Esophagus squamous epithelium (tissue), 5 donors: ENCODE results near the gene ZNF385D. TPM values are rescaled to one million over a fixed set of nuclear protein-coding genes. Genes with fewer than 3 reads are reported as not detected.
A peak's percentile ranks its signal among the peaks of the same experiment; 100 is the strongest.

Source experiments
- DNase-seq: peaks from one replicate; lab custom pipeline; 2025; lab: John Stamatoyannopoulos, UW
- H3K27ac ChIP-seq, 4 donors: fragments of 200-600 bp; sonication (generic); one replicate each; pipeline ENCODE4 v1.5.1; 2016 to 2019; ENCODE audit warnings: mild to moderate bottlenecking in 1 of 4
- H3K27me3 ChIP-seq, 4 donors: fragments of 200-600 bp; sonication (generic); 1 replicate in 3 of 4; 2 replicates in 1 of 4; pipeline versions ENCODE4 v1.5.1 to v1.6.0; 2017 to 2021; ENCODE audit warnings: antibody characterized with exemption in 1 of 4
- H3K36me3 ChIP-seq, 3 donors: fragments of 200-600 bp; sonication (generic); one replicate each; pipeline ENCODE4 v1.5.1; 2016 to 2019
- H3K4me1 ChIP-seq, 3 donors: fragments of 200-600 bp; sonication (generic); one replicate each; pipeline ENCODE4 v1.5.1; 2017 to 2019
- H3K4me3 ChIP-seq, 4 donors: fragments of 200-600 bp; sonication (generic); 1 replicate in 3 of 4; 2 replicates in 1 of 4; pipeline ENCODE4 v1.5.1; 2016 to 2019; ENCODE audit warnings: mild to moderate bottlenecking in 2 of 4, moderate library complexity in 1 of 4
- H3K9me3 ChIP-seq, 3 donors: fragments of 200-600 bp; sonication (generic); one replicate each; pipeline ENCODE4 v1.5.1; 2016 to 2019
- POLR2A ChIP-seq, 4 donors: fragments of 450-650 bp; IDR thresholded peaks; one replicate each; pipeline ENCODE4 v1.6.1; 2017; ENCODE audit warnings: antibody characterized with exemption in 4 of 4, mild to moderate bottlenecking in 4 of 4, moderate library complexity in 3 of 4
- WGBS, 2 donors: methylation state at CpG; one replicate each; pipeline ENCODE4 v1.1.5; 2018; 5-methylcytosine and 5-hydroxymethylcytosine counted together
- intact Hi-C: fragments of 100-400 bp; cut with DNase I; formaldehyde crosslinking; loops from one replicate; pipeline ENCODE4 v1.15.0; 2022
- total RNA-seq, 4 donors: library from RNA; depleted of rRNA; stranded (reverse); fragments of >200 nt; gene quantifications; one replicate each; pipeline ENCODE4 v1.1.0, GENCODE V29; 2016
- TF ChIP-seq, protein P1 (sequence below), 6 experiments: fragments of 450-650 bp in 4 of 6; fragments of 200-600 bp in 2 of 6; sonication (generic) in 2 of 6; IDR thresholded peaks; one replicate each; pipeline ENCODE4 v1.5.1; 2016 to 2019; ENCODE audit warnings: antibody characterized with exemption in 6 of 6, mild to moderate bottlenecking in 4 of 6, moderate library complexity in 4 of 6
- donor health status: DM: yes; HTN: yes; CAD: no.

ZNF385D gene
- total RNA-seq, 4 donors from 2014 or later: 0.04 to 3.4 (median 0.50) TPM

DNA sequence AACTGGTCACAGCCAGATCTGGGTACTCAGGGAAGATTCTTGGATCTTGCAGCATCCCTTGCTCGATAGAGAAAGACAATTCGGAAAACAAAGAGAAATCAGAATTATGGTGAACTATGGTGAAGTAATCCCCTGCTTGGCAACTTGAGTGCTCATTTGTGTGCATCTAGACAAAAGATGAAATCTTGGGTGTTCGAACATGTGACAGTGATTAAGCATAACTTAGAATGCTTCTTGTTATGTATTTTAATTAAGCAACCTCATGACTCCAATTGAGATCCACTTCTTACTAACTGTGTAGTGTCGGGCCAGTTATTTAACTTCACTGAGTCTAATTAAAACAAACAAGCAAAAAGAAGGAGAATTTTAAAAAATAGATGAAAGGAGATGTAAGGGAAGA, 56.5 kb downstream of the ZNF385D start:
- H3K4me3 ChIP-seq: no peak overlapping the region
- intact Hi-C loops: no loop called here
- no peaks in the 10 kb centered on the region for H3K9me3 ChIP-seq
- H3K27ac ChIP-seq: no peak overlapping the region
- H3K27me3 ChIP-seq: no peaks in the 10 kb centered on the region
- H3K4me1 ChIP-seq: no peaks in the 10 kb centered on the region
- no peak for DNase-seq
- 73 to 75% methylated on average over 4 of the region's 4 CpGs for WGBS, 2 donors
- TF ChIP-seq, protein P1, sequence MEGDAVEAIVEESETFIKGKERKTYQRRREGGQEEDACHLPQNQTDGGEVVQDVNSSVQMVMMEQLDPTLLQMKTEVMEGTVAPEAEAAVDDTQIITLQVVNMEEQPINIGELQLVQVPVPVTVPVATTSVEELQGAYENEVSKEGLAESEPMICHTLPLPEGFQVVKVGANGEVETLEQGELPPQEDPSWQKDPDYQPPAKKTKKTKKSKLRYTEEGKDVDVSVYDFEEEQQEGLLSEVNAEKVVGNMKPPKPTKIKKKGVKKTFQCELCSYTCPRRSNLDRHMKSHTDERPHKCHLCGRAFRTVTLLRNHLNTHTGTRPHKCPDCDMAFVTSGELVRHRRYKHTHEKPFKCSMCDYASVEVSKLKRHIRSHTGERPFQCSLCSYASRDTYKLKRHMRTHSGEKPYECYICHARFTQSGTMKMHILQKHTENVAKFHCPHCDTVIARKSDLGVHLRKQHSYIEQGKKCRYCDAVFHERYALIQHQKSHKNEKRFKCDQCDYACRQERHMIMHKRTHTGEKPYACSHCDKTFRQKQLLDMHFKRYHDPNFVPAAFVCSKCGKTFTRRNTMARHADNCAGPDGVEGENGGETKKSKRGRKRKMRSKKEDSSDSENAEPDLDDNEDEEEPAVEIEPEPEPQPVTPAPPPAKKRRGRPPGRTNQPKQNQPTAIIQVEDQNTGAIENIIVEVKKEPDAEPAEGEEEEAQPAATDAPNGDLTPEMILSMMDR (IDR thresholded peaks at IDR 0.05): no peak
- no peaks in the 10 kb centered on the region for H3K36me3 ChIP-seq

GRCh38 chr3:21691036-21691435, 60.0 kb downstream of the ZNF385D start:
- intact Hi-C loops: no loop called here
- Histone ChIP-seq H3K4me3 (no peak overlapping the region), H3K27ac (no peak overlapping the region), H3K36me3 (no peaks in the 10 kb centered on the region), H3K27me3 (no peaks in the 10 kb centered on the region), H3K9me3 (no peaks in the 10 kb centered on the region), H3K4me1 (no peaks in the 10 kb centered on the region)
- WGBS, 2 donors: 73 to 81% methylated on average over 6 of the region's 6 CpGs
- no peak for TF ChIP-seq POLR2A (IDR thresholded peaks at IDR 0.05)
- TF ChIP-seq, protein P1 (IDR thresholded peaks at IDR 0.05): no peak
- DNase-seq: no peak

DNA sequence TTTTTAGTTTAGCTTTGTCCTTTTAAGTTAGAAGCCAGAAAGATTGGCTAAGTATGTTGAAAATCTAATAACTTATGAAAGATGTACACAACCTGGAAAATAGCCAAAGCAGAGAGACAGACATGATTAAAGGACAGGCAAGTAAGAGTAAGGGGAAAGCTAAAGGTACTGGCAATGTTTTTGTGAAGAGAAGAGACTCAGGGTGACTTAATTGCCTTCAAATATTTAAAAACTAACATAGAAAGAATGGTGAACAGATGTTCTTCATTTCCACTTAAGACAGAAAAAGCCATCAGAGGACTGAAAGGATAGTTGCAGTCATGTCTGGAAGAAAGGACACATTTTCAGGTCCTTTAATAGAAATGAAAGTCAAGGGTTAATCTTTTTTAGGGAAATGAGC, 68.8 kb downstream of the ZNF385D start:
- Histone ChIP-seq H3K4me1 (peaks cover 0 to 5% (median 3%) of the 10 kb centered on the region in 3 donors), H3K36me3 (no peaks in the 10 kb centered on the region), H3K9me3 (no peaks in the 10 kb centered on the region), H3K4me3 (no peak overlapping the region), H3K27me3 (no peaks in the 10 kb centered on the region), H3K27ac (peak overlapping the region in 1 of 4 donors; percentile 17)
- intact Hi-C loops: no loop called here
- DNase-seq: no peak
- TF ChIP-seq POLR2A (IDR thresholded peaks at IDR 0.05): no peak
- TF ChIP-seq, protein P1 (IDR thresholded peaks at IDR 0.05): no peak

DNA sequence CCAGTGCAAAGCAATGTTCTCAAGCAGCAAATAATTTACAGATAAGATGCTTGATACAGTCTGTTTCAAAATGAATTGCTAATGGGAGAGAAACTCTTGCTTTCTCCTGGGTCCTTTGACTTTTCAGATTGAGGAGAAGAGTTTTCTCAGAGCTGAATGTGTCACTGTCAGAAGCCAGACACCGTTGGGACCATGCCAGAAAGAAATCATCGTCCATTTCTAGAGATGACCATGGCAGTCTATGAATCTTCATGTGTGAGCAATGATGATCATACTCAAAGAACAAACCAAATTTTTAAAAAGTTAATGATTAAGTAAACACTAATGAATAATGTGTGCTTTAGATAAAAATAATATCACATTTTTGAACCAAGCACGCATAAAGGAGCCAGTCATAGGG, 77.6 kb downstream of the ZNF385D start:
- TF ChIP-seq, protein P1 (IDR thresholded peaks at IDR 0.05): no peak
- no peak for TF ChIP-seq POLR2A (IDR thresholded peaks at IDR 0.05)
- Histone ChIP-seq H3K27me3 (no peaks in the 10 kb centered on the region), H3K27ac (no peak overlapping the region), H3K4me3 (no peak overlapping the region), H3K9me3 (no peaks in the 10 kb centered on the region), H3K36me3 (no peaks in the 10 kb centered on the region), H3K4me1 (no peaks in the 10 kb centered on the region)
- WGBS, 2 donors: 45 to 48% methylated on average over 3 of the region's 3 CpGs
- no peak for DNase-seq
- intact Hi-C loops: no loop called here

- WGBS, 2 donors: 17 to 25% methylated on average over 1 of the region's 1 CpG
- TF ChIP-seq, protein P1 (IDR thresholded peaks at IDR 0.05): no peak
- TF ChIP-seq POLR2A (IDR thresholded peaks at IDR 0.05): no peak
- intact Hi-C loops: no loop called here
- H3K4me3 ChIP-seq: no peak overlapping the region
- H3K27ac ChIP-seq: peak overlapping the region in 1 of 4 donors; percentile 18
- DNase-seq: no peak
- no peaks in the 10 kb centered on the region for H3K4me1 ChIP-seq
- no peaks in the 10 kb centered on the region for H3K27me3 ChIP-seq
- H3K36me3 ChIP-seq: no peaks in the 10 kb centered on the region
- H3K9me3 ChIP-seq: no peaks in the 10 kb centered on the region
These were observed 78.7 kb downstream of the ZNF385D start for GRCh38 chr3:21672303-21672702.
